Transverse colon (tissue), 4 donors: ENCODE measurements around the gene MYO7A.

Experiments
- CTCF ChIP-seq, 5 experiments: fragments of 200-600 bp in 3 of 5; fragments of 450-650 bp in 2 of 5; sonication (generic) in 3 of 5; IDR thresholded peaks; 1 replicate in 2 of 5; 2 replicates in 3 of 5; pipeline ENCODE4 v1.5.1; 2016 to 2017; ENCODE audit warnings: antibody characterized with exemption in 5 of 5, inconsistent platforms in 3 of 5, mild to moderate bottlenecking in 2 of 5, moderate library complexity in 1 of 5
- POLR2AphosphoS5 ChIP-seq, 3 donors: sonication (generic); formaldehyde crosslinking; IDR thresholded peaks; one replicate each; pipeline ENCODE4 v1.6.1; 2016; ENCODE audit warnings: antibody characterized with exemption in 3 of 3

GRCh38 chr11:77085652-77086051, 42.4 kb upstream of the MYO7A start:
- TF ChIP-seq CTCF (IDR thresholded peaks at IDR 0.05) (no peak), POLR2AphosphoS5 (IDR thresholded peaks at IDR 0.05) (no peak)
